Liver (tissue), 9 donors: ENCODE measurements around the gene ETV3L. TPM values are rescaled to one million over a fixed set of nuclear protein-coding genes. Genes with fewer than 3 reads are reported as not detected.

ENCODE experiments used
- DNase-seq: peaks from one replicate; pipeline ENCODE4 v3.0.0-alpha.2; 2017; ENCODE audit warnings: low spot score
- H3K27ac ChIP-seq, 2 donors: one replicate each; pipeline ENCODE4 v1.7.0; 2013; ENCODE audit warnings: inconsistent platforms in 2 of 2, low read length in 2 of 2, control low read depth in 1 of 2, low read depth in 1 of 2, mild to moderate bottlenecking in 1 of 2
- H3K27me3 ChIP-seq, 4 donors: one replicate each; pipeline versions ENCODE4 v1.6.1 to v1.7.0; 2013; ENCODE audit warnings: low read length in 3 of 4, inconsistent platforms in 1 of 4, mild to moderate bottlenecking in 1 of 4, moderate library complexity in 1 of 4; ENCODE audit not compliant: control insufficient read depth in 4 of 4, insufficient read depth in 4 of 4
- H3K36me3 ChIP-seq, 4 donors: one replicate each; pipeline versions ENCODE4 v1.6.1 to v1.7.0; 2013; ENCODE audit warnings: low read length in 3 of 4, mild to moderate bottlenecking in 3 of 4, low read depth in 1 of 4, moderate library complexity in 1 of 4; ENCODE audit not compliant: control insufficient read depth in 4 of 4, insufficient read depth in 3 of 4
- H3K4me1 ChIP-seq, 4 donors: one replicate each; pipeline versions ENCODE4 v1.6.1 to v1.7.0; 2013; ENCODE audit warnings: low read length in 3 of 4, mild to moderate bottlenecking in 3 of 4, moderate library complexity in 1 of 4; ENCODE audit not compliant: control insufficient read depth in 4 of 4, insufficient read depth in 4 of 4
- H3K4me3 ChIP-seq, 3 donors: one replicate each; pipeline versions ENCODE4 v1.6.1 to v1.7.0; 2013; ENCODE audit warnings: low read length in 3 of 3, control low read depth in 1 of 3, low read depth in 1 of 3, mild to moderate bottlenecking in 1 of 3
- H3K9ac ChIP-seq, 2 donors: one replicate each; pipeline ENCODE4 v1.7.0; 2013; ENCODE audit warnings: low read length in 2 of 2, mild to moderate bottlenecking in 2 of 2, moderate library complexity in 2 of 2, control low read depth in 1 of 2, low read depth in 1 of 2
- H3K9me3 ChIP-seq, 4 donors: one replicate each; pipeline versions ENCODE4 v1.6.1 to v1.7.0; 2013; ENCODE audit warnings: low read length in 3 of 4; ENCODE audit not compliant: control insufficient read depth in 4 of 4
- ATF3 ChIP-seq: IDR thresholded peaks from 2 replicates; pipeline ENCODE4 v1.6.1; 2016; ENCODE audit warnings: antibody characterized with exemption
- CTCF ChIP-seq: fragments of 150-350 bp; IDR thresholded peaks from 2 replicates; pipeline ENCODE4 v1.5.1; 2017; ENCODE audit warnings: improper control_type of control experiment, low read depth, low read length; ENCODE audit not compliant: missing input control
- EGR1 ChIP-seq, 2 donors: IDR thresholded peaks; 2 replicates each; pipeline ENCODE4 v1.6.1; 2016 to 2018; ENCODE audit warnings: antibody characterized with exemption in 2 of 2, low read depth in 2 of 2
- FOXA1 ChIP-seq: IDR thresholded peaks from 2 replicates; pipeline ENCODE4 v1.6.1; 2016; ENCODE audit warnings: antibody characterized with exemption
- FOXA2 ChIP-seq: IDR thresholded peaks from 2 replicates; pipeline ENCODE4 v1.6.1; 2016; ENCODE audit warnings: antibody characterized with exemption
- GABPA ChIP-seq, 2 donors: IDR thresholded peaks in 1 of 2; conservative IDR thresholded peaks in 1 of 2; 2 replicates each; pipeline ENCODE4 v1.6.1; 2016; ENCODE audit warnings: antibody characterized with exemption in 2 of 2, mild to moderate bottlenecking in 1 of 2, moderate library complexity in 1 of 2
- HNF4A ChIP-seq, 2 donors: conservative IDR thresholded peaks; 2 replicates each; pipeline ENCODE4 v1.6.1; 2016; ENCODE audit warnings: antibody characterized with exemption in 2 of 2, mild to moderate bottlenecking in 2 of 2
- HNF4G ChIP-seq: IDR thresholded peaks from 2 replicates; pipeline ENCODE4 v1.6.1; 2016; ENCODE audit warnings: antibody characterized with exemption
- JUND ChIP-seq, 2 donors: IDR thresholded peaks; 2 replicates each; pipeline ENCODE4 v1.6.1; 2016; ENCODE audit warnings: antibody characterized with exemption in 2 of 2
- MAX ChIP-seq: IDR thresholded peaks from 2 replicates; pipeline ENCODE4 v1.6.1; 2016; ENCODE audit warnings: antibody characterized with exemption
- NR2F2 ChIP-seq: IDR thresholded peaks from 2 replicates; pipeline ENCODE4 v1.6.1; 2016; ENCODE audit warnings: antibody characterized with exemption
- RAD21 ChIP-seq, 2 donors: IDR thresholded peaks; 2 replicates each; pipeline ENCODE4 v1.6.1; 2016; ENCODE audit warnings: antibody characterized with exemption in 2 of 2, mild to moderate bottlenecking in 2 of 2
- REST ChIP-seq: IDR thresholded peaks from 2 replicates; pipeline ENCODE4 v1.6.1; 2016; ENCODE audit warnings: antibody characterized with exemption, mild to moderate bottlenecking
- RXRA ChIP-seq, 2 donors: IDR thresholded peaks; 2 replicates each; pipeline ENCODE4 v1.6.1; 2017 to 2018; ENCODE audit warnings: antibody characterized with exemption in 2 of 2, mild to moderate bottlenecking in 1 of 2
- SP1 ChIP-seq: IDR thresholded peaks from 2 replicates; pipeline ENCODE4 v1.6.1; 2018; ENCODE audit warnings: antibody characterized with exemption, mild to moderate bottlenecking
- TAF1 ChIP-seq: conservative IDR thresholded peaks from 2 replicates; pipeline ENCODE4 v1.6.1; 2016; ENCODE audit warnings: antibody characterized with exemption, mild to moderate bottlenecking
- YY1 ChIP-seq: IDR thresholded peaks from 2 replicates; pipeline ENCODE4 v1.6.1; 2016; ENCODE audit warnings: antibody characterized with exemption, mild to moderate bottlenecking
- ZBTB33 ChIP-seq: IDR thresholded peaks from 2 replicates; pipeline ENCODE4 v1.6.1; 2016; ENCODE audit warnings: antibody characterized with exemption
- WGBS: extraction: QIAGEN DNeasy Blood & Tissue Kit; methylation state at CpG from one replicate; pipeline ENCODE4 v1.1.7; 2013; 5-methylcytosine and 5-hydroxymethylcytosine counted together
- polyA plus RNA-seq, 2 donors: library from polyadenylated mRNA; stranded (reverse) in 1 of 2; unstranded in 1 of 2; fragments of 200-250 nt in 1 of 2; fragments of >200 nt in 1 of 2; fragmentation: Nextera tagmentation in 1 of 2; extraction: Ambion mirVana in 1 of 2; gene quantifications; one replicate each; pipeline versions ENCODE4 v1.2.1 to v1.2.3, GENCODE V29; 2013 to 2015
- total RNA-seq, 2 donors: library from RNA; depleted of rRNA; stranded (reverse); fragments of >200 nt; gene quantifications; one replicate each; pipeline ENCODE4 v1.2.3, GENCODE V29; 2014
- donor health status: healthy.
- donor health status: healthy.
- donor health status: healthy.
- donor health status: healthy.
- donor health status: healthy.

The ETV3L gene
- total and polyA plus RNA-seq, 4 donors: not detected

- Histone ChIP-seq H3K27ac (no peak overlapping the region), H3K36me3 (no peaks in the 10 kb centered on the region), H3K4me3 (no peak overlapping the region), H3K27me3 (no peaks in the 10 kb centered on the region), H3K9me3 (no peaks in the 10 kb centered on the region), H3K4me1 (no peaks in the 10 kb centered on the region), H3K9ac (no peak overlapping the region)
- TF ChIP-seq YY1: no peak
- no peak for TF ChIP-seq TAF1
- no peak for TF ChIP-seq GABPA (IDR thresholded peaks at IDR 0.05 in 1 of 2, conservative IDR thresholded peaks at IDR 0.05 in 1 of 2)
- no peak for TF ChIP-seq HNF4G
- TF ChIP-seq HNF4A (conservative IDR thresholded peaks at IDR 0.05): no peak
- TF ChIP-seq CTCF: no peak
- TF ChIP-seq MAX: no peak
- no peak for TF ChIP-seq ZBTB33
- no peak for TF ChIP-seq REST
- TF ChIP-seq RAD21 (IDR thresholded peaks at IDR 0.05): no peak
- no peak for TF ChIP-seq FOXA1
- TF ChIP-seq NR2F2: no peak
- 92% methylated on average over 5 of the region's 5 CpGs for WGBS
- no peak for DNase-seq
These were observed 17.9 kb downstream of the ETV3L start for GRCh38 chr1:157081707-157082106.

- TF ChIP-seq HNF4A (conservative IDR thresholded peaks at IDR 0.05): no peak
- TF ChIP-seq EGR1 (IDR thresholded peaks at IDR 0.05; ENCODE audit: low read depth in 2 of 2): no peak
- no peak for TF ChIP-seq RXRA (IDR thresholded peaks at IDR 0.05)
- TF ChIP-seq RAD21 (IDR thresholded peaks at IDR 0.05): no peak
- TF ChIP-seq ATF3: no peak
- TF ChIP-seq JUND (IDR thresholded peaks at IDR 0.05): no peak
- TF ChIP-seq HNF4G: no peak
- TF ChIP-seq REST: no peak
- no peak for TF ChIP-seq YY1
- TF ChIP-seq NR2F2: no peak
- TF ChIP-seq FOXA2: no peak
- no peak for TF ChIP-seq SP1
- TF ChIP-seq MAX: no peak
- no peak for TF ChIP-seq TAF1
- no peak for TF ChIP-seq FOXA1
- TF ChIP-seq ZBTB33: no peak
- Histone ChIP-seq H3K9ac (no peak overlapping the region), H3K27me3 (no peaks in the 10 kb centered on the region), H3K36me3 (no peaks in the 10 kb centered on the region), H3K9me3 (no peaks in the 10 kb centered on the region), H3K4me1 (no peaks in the 10 kb centered on the region), H3K27ac (no peak overlapping the region), H3K4me3 (no peak overlapping the region)
- WGBS: 89% methylated on average over 10 of the region's 10 CpGs
- DNase-seq: no peak
These were observed 18.9 kb downstream of the ETV3L start for GRCh38 chr1:157080714-157081113.
